Measurements from ENCODE around the gene INO80. TPM values are rescaled to one million over a fixed set of nuclear protein-coding genes. Genes with fewer than 3 reads are reported as not detected.

Gene INO80
- total RNA-seq, 4 donors from 2014 or later: 22.4 to 28.7 (median 24.0) TPM

- Histone ChIP-seq H3K4me1 (peaks cover 0 to 11% (median 2%) of the 10 kb centered on the region in 4 donors), H3K27me3 (no peaks in the 10 kb centered on the region), H3K27ac (replicated peaks in 1 of 4) (no peak overlapping the region), H3K36me3 (peaks cover 0 to 20% (median 16%) of the 10 kb centered on the region in 4 donors), H3K9me3 (no peaks in the 10 kb centered on the region), H3K4me3 (no peak overlapping the region)
- no peak for DNase-seq (ENCODE audit: extremely low spot score)
- TF ChIP-seq POLR2A (IDR thresholded peaks at IDR 0.05; ENCODE audit: low read depth) (no peak), EP300 (IDR thresholded peaks at IDR 0.05) (no peak), POLR2AphosphoS5 (IDR thresholded peaks at IDR 0.05) (no peak), CTCF (IDR thresholded peaks at IDR 0.05) (no peak)
- intact Hi-C loops (cut with DNase I): no loop called here
- WGBS: 96% methylated on average over 5 of the region's 5 CpGs
These were observed 9.1 kb downstream of the INO80 start for GRCh38 chr15:41106947-41107346.

- DNase-seq (ENCODE audit: extremely low spot score): no peak
- intact Hi-C loops (cut with DNase I): no loop called here
- no peaks in the 10 kb centered on the region for H3K9me3 ChIP-seq
- WGBS: 91% methylated on average over 11 of the region's 11 CpGs
- no peak overlapping the region for H3K27ac ChIP-seq (replicated peaks in 1 of 4)
- no peak for TF ChIP-seq CTCF (IDR thresholded peaks at IDR 0.05)
- TF ChIP-seq POLR2A (IDR thresholded peaks at IDR 0.05; ENCODE audit: low read depth): no peak
- TF ChIP-seq EP300 (IDR thresholded peaks at IDR 0.05): no peak
- no peak for TF ChIP-seq POLR2AphosphoS5 (IDR thresholded peaks at IDR 0.05)
- peaks cover 0 to 19% (median 10%) of the 10 kb centered on the region in 4 donors for H3K36me3 ChIP-seq
- no peaks in the 10 kb centered on the region for H3K27me3 ChIP-seq
- peaks cover 0 to 5% (median 2%) of the 10 kb centered on the region in 4 donors for H3K4me1 ChIP-seq
- no peak overlapping the region for H3K4me3 ChIP-seq
These were observed 10.4 kb downstream of the INO80 start for GRCh38 chr15:41105348-41106334.

- 82% methylated on average over 2 of the region's 2 CpGs for WGBS
- Histone ChIP-seq H3K36me3 (peaks cover 0 to 11% (median 4%) of the 10 kb centered on the region in 4 donors), H3K27ac (replicated peaks in 1 of 4) (no peak overlapping the region), H3K27me3 (no peaks in the 10 kb centered on the region), H3K9me3 (no peaks in the 10 kb centered on the region), H3K4me3 (no peak overlapping the region), H3K4me1 (peaks cover 0 to 5% (median 2%) of the 10 kb centered on the region in 4 donors)
- intact Hi-C loops (cut with DNase I): no loop called here
- no peak for TF ChIP-seq CTCF (IDR thresholded peaks at IDR 0.05)
- no peak for DNase-seq (ENCODE audit: extremely low spot score)
These were observed 11.8 kb downstream of the INO80 start for GRCh38 chr15:41104234-41104633.

GRCh38 chr15:41102854-41103253 is 13.2 kb downstream of the INO80 start:
- H3K9me3 ChIP-seq: no peaks in the 10 kb centered on the region
- H3K27me3 ChIP-seq: no peaks in the 10 kb centered on the region
- intact Hi-C loops (cut with DNase I): no loop called here
- no peak overlapping the region for H3K4me3 ChIP-seq
- H3K4me1 ChIP-seq: peaks cover 0 to 5% (median 0%) of the 10 kb centered on the region in 4 donors
- no peak overlapping the region for H3K27ac ChIP-seq (replicated peaks in 1 of 4)
- WGBS: 95% methylated on average over 2 of the region's 2 CpGs
- TF ChIP-seq POLR2AphosphoS5 (IDR thresholded peaks at IDR 0.05) (no peak), CTCF (IDR thresholded peaks at IDR 0.05) (no peak), POLR2A (IDR thresholded peaks at IDR 0.05; ENCODE audit: low read depth) (no peak), EP300 (IDR thresholded peaks at IDR 0.05) (no peak)
- H3K36me3 ChIP-seq: peaks cover 0 to 10% (median 5%) of the 10 kb centered on the region in 4 donors
- no peak for DNase-seq (ENCODE audit: extremely low spot score)

All from esophagus muscularis mucosa (tissue), 4 donors.